Colon (tissue), 2 donors: ENCODE data around the gene CFC1.
"Not testable (repeated sequence)": the region's sequence is repeated elsewhere in the genome, so short reads cannot be mapped to it uniquely, and the experiment has no call there.

ENCODE experiments used
- FAIRE-seq: peaks from 2 replicates; lab custom pipeline; 2012; peaks lifted over from hg19 to GRCh38; lab: Jason Lieb, UNC
- donor health status: control.
- donor health status: control.

The CFC1 gene

DNA sequence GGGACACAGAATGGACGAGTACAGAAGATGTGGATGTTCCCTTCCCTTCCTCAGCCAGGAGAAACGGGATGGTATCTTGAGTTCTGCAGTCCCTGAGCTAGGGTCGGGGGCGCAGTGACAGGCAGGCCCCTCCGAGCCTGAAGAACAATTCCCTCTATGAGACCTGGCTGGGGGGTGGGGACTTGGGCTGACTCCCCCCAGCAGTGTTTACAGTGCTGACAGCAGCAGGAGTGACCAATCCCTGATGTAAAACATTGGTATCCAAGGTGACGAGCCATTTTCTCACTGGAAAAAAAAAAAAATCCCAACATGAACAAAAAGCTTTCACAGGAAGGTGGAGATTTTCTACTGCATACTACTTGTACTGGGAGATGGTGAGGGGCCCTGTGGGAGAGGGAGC, at the start of gene CFC1:
Gene CFC1 (minus strand): TSS at position 183 of the 400 bp plus-strand sequence. CDS start 288 bp downstream, outside the sequence.
- not testable (repeated sequence) for FAIRE-seq

DNA sequence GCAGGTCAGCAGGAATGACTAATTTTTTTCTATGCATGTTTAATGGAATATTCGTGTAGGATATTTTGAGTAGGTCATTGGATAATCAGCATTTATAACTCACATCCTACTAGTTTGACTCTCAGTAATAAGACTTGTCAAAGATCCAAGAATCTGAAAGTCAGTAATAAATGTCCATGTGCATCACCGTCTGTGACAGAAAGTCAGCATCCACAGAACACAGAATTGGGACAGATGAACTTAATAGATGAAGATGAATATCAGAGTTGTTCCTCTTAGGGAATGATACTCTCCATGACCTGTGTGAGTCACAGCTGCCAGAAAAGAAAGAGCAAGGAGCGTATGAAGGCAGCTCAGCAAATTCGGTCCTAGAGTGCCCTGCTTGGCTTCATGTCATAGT, 42.3 kb upstream of the CFC1 start:
- FAIRE-seq: not testable (repeated sequence)

DNA sequence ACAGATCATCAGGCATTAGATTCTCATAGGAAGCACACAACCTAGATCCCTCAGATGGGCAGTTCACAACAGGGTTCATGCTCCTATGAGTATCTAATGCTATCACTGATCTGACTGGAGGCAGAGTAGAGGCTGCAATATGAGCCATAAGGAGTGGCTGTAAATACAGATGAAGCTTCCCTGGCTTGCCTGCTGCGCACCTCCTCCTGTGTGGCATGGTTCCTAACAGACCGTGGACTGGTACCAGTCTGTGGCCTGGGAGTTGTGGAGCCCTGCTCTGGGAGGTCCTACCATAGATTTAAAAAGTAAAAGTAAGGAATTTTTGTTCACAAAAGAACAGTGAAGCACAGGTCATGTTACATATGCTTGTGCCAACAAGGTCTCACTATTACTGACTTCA, 39.6 kb upstream of the CFC1 start:
- FAIRE-seq: not testable (repeated sequence)

DNA sequence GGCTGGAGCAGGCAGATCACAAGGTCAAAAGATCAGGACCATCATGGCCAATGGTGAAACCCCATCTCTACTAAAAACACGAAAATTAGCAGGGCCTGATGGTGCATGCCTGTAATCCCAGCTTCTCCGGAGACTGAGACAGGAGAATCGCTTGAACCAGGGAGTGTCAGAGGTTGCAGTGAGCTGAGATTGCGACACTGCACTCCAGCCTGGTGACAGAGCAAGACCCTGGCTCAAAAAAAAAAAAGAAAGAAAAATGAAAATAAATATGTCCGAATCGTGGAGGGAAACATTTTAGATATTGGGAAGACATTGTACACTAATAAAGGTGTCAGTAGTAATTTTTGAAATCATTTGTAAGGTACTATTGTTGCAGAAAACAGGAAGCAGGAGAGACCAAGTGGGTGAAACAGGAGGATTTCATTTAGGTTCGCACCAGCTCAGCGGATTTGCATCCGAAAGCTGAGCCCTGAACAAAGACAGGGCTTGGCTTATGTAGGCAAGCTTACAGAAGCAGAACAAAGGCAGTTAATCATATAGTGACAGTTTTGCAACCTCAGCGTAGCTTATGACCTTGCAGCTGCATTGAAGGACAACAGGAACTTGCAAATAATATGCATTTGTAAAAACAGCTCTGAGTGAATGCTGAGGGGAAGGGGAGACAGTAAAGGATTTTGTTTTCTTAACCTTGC, 29.6 kb upstream of the CFC1 start:
- FAIRE-seq: not testable (repeated sequence)

DNA sequence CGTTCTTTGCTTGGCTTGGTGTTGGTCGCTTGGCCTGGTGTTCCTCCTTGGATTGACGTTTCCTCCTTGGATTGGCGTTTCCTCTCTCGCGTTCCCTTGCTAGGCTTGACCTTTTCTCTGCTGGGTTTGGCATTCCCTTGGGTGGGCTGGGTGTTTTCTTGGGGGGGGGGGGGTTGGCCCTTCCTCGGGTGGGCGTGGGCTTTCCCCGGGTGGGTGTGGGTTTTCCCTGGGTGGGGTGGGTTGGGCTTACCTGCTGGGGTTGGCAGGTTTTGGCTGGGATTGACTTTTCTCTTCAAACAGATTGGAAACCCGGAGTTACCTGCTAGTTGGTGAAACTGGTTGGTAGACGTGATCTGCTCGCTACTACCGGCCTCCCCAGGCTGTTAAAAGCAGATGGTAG, 11.8 kb upstream of the CFC1 start, which contains the start of gene POTEJ:
Gene POTEJ (plus strand): TSS at position 301 of the 400 bp plus-strand sequence. CDS start 93 bp downstream, at position 394.
- FAIRE-seq: not testable (repeated sequence)

DNA sequence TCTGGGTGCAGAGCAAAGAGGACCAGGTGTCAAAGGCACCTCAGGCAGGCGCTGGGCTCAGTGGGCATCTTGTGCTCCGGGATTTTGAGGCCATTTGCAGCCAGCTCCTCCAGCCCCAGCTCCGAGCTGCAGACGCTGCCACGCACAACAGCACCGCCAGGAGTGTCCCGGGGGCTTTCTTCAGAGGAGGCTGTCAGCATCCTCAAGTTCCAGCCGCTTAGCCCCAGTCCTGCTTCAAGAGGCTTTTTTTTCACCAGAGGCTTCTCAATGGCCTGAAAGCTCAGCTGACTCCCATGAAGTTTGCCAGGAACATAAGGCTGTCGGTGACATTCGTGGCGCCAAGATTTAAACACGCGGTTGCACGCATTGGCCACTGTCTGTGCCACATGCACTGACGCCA, 11.1 kb upstream of the CFC1 start:
- FAIRE-seq: not testable (repeated sequence)

DNA sequence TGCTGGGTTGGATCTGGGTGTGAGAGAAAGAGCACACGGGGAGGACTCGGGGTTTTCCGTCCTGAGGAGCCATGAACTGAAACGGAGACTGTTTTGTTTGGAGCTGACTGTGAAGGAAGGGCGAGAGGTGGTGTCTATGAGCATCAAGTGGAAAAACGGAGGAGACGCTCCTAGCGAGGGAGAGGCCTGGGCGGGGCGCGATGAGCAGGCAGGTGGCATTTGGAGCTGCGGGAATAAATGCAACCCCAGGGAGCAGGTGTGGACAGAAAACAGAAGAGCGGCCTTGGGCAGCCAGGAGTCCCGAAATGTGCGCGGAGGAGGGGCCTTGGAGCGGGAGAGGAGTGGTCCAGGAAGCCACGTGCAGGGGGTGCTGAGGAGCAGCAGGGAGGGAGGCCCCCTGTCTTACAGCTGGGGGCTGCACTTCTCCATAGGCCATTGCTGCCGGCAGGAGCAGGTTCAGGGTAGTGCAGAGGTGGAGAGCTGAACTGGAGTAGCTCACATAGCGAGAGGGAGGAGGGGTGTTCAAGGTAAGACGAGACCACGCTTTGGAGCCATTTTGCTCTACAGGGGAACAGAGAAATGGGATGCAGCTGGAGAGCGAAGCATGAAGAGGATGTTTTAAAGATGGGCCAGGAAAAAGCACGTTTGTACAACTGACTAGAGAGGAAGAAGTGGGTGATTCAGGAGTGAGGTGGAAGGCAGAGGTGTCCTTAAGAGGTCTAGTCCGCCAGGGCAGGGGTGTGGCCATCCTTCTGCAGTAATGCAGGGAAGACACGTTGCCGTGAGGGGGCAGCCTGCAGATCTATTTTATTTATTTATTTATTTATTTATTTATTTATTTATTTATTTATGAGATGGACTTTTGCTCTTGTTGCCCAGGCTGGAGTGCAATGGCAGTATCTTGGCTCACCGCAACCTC, 9.9 kb upstream of the CFC1 start:
- not testable (repeated sequence) for FAIRE-seq

DNA sequence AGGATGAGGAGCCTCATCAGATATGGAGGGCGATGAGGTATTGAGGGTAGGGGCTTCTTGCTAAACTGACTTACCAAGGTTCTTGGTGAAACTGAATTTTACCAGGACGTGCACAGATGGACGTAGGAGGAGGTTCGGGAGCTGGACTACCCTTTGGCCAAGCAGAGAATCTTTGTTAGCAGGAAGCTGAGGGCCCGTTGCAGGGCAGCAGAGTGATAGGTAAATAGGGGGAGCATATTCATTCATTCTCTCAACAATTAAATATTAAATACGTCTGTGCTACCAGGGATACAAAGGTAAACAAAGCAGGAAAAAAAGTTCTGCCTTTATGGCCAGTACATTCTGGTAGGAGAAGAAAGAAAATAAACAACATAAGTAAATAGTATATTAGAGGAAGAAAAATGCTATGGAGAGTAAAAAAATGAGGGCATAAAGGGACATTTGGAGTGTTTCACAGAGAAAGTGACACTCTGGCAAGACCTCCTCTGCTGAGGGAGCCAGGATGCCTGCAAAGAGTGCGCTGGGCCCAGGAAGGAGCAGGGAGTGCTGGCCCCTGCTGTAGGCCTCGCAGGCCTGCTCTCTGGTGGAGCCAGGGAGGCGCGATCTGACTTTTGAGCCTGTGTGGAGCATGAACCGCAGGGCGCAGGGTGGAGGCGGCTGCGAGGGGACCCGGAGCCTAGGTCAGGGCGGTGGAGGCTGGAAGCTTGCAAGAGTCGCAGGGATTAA, 9.1 kb upstream of the CFC1 start:
- FAIRE-seq: not testable (repeated sequence)

DNA sequence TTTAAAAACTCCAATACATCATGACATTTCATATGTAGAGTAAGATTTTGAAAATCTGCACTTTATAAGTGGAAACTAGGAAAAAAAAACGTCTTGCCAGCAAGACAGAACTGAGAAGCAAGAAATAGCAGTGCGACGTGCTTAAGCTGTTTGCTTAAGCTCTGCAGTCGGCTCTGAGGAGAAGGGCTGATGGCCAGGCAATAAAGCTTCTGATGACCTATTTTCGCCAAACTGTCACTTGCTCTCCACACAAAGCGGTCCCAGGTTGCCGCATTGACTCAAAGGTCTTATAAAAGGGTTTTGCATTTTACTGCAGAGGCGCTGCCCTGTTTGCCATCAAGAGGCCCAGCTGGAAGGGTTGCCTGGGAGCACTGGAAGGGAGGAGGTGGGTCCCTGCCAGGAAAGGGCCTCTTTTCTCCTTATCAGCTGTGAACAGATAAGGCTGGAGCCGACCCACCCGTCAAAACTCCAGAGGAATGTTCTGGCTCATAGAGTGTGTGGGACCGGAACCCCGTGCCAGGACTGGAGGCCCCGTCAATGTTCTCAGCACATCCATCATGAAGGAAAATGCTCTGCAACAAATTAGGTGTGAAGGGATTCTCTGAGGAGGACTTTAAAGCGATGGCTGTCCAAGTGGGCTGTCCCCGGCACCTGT, 2.4 kb upstream of the CFC1 start:
- not testable (repeated sequence) for FAIRE-seq

DNA sequence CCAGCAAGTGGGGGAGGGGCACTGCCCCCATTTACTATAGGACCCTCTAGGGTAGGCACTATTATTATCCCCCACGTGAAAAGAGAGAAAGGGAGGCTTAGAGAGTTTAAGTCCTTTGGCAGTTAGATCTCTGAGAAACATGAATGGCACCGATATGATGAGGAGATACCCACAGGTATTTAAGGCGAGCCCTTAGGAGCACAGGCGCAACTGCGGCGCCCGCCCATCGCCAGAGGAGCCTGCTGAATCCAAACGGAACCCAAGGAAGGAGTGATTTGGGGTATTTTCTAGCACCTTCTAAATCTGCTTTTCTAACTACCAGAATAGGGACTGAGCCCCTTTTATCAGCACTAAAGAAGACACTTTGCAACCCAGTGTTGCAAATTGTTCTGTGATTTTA, 551 bp upstream of the CFC1 start:
- FAIRE-seq: not testable (repeated sequence)

DNA sequence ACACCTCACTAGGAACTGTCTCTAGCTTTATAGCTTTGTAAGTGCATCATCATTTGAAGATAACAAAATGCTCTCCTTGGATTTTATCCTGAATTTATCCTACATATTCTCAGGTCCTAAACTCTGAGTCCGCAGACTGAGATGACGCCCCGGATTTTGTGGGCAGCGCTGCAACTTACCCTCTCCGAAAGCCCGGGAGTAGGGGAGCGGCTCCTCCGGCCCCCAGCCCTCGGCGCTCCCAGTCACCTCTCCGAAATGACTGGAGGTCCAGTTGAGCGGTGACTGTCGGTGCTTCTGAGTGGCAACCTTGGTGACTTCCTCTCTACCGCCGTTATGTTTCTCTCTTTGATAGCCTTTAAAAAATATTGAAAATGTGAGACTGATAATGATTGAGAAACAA, 912 bp downstream of the CFC1 start:
- not testable (repeated sequence) for FAIRE-seq

DNA sequence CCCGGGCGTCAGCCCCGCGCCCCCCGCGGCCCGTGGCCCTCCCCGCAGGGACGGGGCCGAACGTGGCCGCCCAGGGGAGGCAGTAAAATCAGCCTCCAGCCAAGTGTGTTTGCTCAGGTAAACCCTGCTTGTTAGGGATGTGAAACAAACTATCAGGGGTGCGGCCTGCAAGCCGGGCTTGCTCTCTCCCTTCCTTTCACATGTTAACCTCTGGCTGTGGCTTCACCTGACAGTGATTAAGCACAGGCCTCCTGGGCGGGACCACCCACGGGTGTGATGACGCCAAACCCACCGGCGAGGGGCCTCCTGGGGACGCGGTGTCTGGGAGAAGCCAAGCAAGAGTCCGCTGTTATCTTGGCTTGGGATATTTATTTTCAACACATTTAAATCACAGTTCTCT, 1.4 kb downstream of the CFC1 start:
- FAIRE-seq: not testable (repeated sequence)

DNA sequence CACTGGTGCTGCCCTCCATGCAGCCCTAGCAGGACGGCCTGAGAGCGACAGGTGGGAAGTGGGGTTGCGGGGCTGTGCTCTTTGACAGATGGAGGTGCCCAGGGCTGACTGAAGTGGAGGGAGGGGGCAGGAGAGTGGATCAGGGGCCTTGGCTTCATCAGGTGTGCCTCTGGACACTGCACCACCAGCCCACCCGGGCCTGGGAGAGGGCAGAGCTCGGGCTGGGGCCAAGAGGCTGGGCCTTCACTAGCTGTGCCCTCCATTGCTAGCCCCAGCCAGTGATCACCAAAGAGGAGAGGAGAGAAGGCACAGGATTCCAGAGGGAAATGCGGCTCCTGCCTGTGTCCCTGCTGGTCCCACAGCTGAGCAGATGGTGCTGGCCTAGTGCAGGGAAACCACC, 2.6 kb downstream of the CFC1 start:
- not testable (repeated sequence) for FAIRE-seq

DNA sequence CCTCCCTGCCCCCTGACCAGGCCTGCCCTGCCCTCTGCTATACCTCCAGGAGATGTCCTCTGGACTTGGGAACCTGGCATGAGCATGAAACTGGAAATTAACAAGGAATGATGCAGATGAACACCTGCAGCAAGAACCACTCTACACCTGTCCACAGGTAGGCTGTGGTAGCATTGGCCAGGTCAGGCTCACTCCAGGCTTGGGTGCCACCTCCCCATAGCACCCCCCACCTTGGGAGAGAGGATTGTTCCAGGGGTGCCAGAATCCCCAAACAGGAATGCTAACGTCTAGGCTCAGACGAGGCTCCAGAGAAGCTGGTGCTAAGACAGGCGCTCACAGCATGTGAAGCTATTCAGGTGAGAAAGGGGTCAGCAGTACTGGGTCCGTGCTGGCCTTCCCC, 5.4 kb downstream of the CFC1 start:
- FAIRE-seq: not testable (repeated sequence)

DNA sequence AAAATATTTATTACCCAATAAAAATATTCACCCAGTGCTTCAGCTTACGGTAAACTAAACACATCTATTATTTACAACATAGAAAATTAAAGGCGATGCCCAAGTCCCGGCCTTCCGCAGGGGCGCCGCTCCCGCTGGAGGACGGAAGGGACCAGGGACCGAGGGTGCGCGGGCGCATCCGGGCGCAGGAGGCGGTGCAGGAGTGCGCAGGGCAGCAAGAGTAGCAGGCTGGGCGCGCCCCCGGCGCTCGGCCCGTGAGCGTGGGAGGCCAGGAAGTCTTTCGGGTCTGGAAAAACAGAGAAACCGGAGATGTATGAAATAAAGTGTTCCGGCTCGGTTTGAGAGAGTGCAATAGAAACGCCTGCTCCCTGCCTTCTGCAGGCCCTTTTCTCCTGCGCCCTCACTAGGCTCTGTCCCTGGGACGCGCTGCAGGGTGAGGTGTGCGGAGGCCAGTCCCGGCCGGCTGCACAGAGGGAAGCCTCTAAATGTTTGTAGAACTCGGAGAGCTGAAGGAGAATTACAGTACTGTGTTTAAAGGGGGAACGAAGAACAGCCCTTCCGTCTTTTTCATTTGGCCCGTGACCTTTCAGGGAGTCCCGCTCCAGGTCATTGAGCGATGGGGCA, 6.5 kb downstream of the CFC1 start:
- not testable (repeated sequence) for FAIRE-seq

DNA sequence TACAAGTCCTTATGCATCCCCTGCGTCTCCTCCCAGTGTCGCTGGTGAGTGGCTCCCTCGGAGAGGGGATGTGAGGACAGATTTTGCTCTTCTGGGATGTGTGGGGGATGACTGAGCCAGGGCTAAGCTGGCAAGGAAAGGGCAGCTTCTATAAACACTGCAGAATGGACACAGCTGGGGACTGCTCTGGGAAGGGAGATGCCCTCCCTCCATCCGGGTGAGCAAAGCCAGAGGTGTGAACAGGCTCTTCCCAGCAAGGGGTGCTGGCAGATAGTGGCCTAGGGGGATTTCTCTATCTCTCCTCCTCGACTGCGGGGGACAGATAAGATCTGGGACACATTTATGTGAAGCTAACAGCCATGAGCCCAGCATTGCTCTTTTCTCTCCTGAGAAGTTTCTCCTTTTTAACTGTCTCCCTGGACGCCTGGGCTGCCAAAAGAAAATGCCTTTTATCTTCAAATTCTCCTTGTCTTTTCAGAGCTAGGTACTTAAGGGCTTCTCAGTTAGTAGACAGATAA, 8.5 kb downstream of the CFC1 start:
- not testable (repeated sequence) for FAIRE-seq

DNA sequence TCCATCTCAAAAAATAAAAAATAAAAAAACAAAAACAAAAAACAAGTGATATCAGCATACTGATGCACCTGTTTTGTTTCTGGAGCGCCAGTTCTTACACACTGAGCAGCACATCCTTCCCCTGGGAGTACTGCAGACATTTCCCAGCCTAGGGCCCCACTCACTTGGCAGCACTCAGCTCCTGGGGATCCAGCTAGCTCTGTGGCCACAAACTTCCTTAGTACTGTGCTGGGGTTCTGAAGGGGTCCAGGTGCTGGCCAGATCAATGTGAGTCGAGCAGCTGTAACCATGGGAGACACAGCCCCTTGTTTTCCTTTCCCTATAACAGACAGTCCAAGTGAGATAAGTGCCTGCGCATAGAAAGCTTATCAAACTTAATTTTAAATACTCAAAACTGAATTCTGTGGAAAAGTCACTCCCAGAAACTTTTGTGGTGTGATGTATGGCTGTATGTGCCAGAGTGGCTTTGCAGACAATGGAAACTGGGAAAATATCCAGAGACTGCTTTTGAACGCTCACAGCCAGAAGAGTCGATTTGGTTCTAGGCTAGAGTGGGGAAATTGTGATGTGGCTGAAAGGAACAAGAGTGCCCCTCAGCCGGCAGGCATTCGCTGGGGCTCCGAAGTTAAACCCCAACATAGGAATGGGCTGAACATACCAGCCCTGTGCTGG, 9.1 kb downstream of the CFC1 start:
- not testable (repeated sequence) for FAIRE-seq

DNA sequence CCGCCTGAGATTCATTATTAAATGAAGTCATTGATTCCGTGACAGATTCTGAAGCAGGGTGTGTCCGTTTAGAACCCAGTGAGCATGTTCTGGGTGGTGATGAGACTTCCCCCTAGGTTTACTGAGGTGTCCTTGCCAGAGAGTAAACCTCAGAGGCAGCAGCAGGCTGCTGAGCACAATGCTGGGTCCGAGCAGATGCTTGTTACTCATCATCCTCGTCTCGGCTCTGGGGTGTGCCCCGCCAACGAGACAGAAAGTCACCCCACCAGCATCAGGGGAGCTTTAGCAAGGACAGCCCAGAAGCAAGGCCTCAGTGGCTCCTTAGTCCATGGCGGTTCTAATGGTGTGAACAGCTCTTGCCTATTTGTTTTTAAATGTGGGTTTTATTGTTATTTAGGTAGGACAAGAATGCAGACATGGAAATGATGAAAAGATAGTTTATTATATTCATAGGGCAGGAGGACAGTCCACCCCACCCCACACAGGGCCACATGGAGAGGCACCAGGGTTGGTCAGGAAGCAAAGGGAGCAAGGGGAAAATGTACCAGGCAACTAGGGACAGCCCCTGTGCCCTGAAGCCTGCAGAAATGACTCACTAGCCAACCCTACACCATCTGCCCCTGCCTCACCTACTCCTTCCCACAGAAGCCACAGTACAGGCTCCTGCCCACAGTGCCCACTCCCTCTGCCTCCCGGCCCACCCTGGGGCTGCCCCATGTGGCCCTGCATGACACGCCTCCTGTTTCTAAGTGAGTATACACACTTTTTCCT, 10.5 kb downstream of the CFC1 start:
- not testable (repeated sequence) for FAIRE-seq

DNA sequence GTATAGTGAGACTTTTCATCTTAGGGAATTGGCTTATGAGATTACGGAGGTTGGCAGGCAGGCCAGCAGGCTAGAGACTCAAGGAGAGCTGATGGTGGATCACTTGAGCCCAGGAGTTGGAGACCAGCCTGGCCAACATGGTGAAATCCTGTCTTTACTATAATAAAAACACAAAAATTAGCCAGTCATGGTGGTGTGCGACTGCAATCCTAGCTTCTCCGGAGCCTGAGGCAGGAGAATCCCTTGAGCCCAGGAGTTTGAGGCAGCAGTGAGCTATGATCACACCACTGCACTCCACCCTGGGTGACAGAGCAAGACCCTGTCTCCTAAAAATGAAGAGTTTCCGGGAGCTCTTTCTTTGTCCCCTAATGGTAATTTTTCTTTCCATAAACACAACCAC, 14.6 kb downstream of the CFC1 start:
- FAIRE-seq: not testable (repeated sequence)

DNA sequence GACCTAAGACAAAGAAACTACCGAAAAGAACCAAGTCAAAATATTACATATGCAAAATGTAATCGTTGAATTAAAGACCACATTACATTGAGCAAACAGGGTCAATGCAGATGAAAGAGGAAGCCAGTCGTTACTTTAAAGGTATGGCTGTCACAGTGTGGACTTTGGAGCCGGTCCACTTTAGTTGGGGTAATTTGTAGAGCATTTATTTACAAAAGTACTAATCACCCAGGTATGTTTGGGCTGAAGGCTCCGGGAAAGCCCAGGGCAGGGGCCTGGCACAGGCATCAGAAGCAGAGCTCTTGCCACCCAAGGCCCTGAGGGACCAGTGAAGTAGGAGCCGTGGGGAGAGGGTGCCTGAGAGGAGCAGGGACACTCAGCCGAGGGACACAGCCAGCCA, 15.8 kb downstream of the CFC1 start:
- FAIRE-seq: not testable (repeated sequence)
